Pancreas (tissue), 10 donors: ENCODE measurements around the gene BTBD9. TPM values are rescaled to one million over a fixed set of nuclear protein-coding genes. Genes with fewer than 3 reads are reported as not detected.

Experiments
- ATAC-seq, 4 donors: fragments of 200-7000 bp; cut with Tn5 transposase; one replicate each; pipeline versions ENCODE4 v1.8.0 to v1.9.1; 2020; ENCODE audit warnings: mild to moderate bottlenecking in 4 of 4, moderate library complexity in 4 of 4
- DNase-seq, 6 donors: peaks; one replicate each; pipeline ENCODE4 v3.0.0-alpha.2; 2020
- FAIRE-seq: peaks from 2 replicates; lab custom pipeline; 2012; peaks lifted over from hg19 to GRCh38; lab: Jason Lieb, UNC
- H3K27ac ChIP-seq, 4 donors: fragments of 200-600 bp; sonication (generic); 1 replicate in 3 of 4; 2 replicates in 1 of 4; pipeline versions ENCODE4 v1.5.0 to v1.8.0; 2020
- H3K27me3 ChIP-seq, 4 donors: fragments of 200-600 bp; one replicate each; pipeline ENCODE4 v1.8.0; 2021
- H3K36me3 ChIP-seq, 3 donors: fragments of 200-600 bp; sonication (generic) in 1 of 3; one replicate each; pipeline versions ENCODE4 v1.5.0 to v1.8.0; 2020 to 2021
- H3K4me1 ChIP-seq, 3 donors: fragments of 200-600 bp; one replicate each; pipeline ENCODE4 v1.8.0; 2021
- H3K4me3 ChIP-seq, 4 donors: fragments of 200-600 bp; sonication (generic) in 2 of 4; one replicate each; pipeline versions ENCODE4 v1.5.0 to v1.8.0; 2020 to 2021
- H3K9me3 ChIP-seq, 4 donors: fragments of 200-600 bp; one replicate each; pipeline ENCODE4 v1.8.0; 2021
- CTCF ChIP-seq, 4 donors: fragments of 200-600 bp; sonication (generic) in 3 of 4; IDR thresholded peaks; one replicate each; pipeline versions ENCODE4 v1.5.0 to v1.8.0; 2021; ENCODE audit warnings: antibody characterized with exemption in 4 of 4
- WGBS, 2 donors: extraction: QIAGEN DNeasy Blood & Tissue Kit; methylation state at CpG; one replicate each; pipeline ENCODE4 v1.1.7; 2013; 5-methylcytosine and 5-hydroxymethylcytosine counted together
- intact Hi-C, 3 donors: fragments of 100-400 bp; cut with DNase I; formaldehyde crosslinking; loops; one replicate each; pipeline versions ENCODE4 v1.11.1 to v1.14.2; 2022
- polyA plus RNA-seq, 2 donors: library from polyadenylated mRNA; stranded (reverse); fragments of 200-250 nt; gene quantifications; one replicate each; pipeline ENCODE4 v1.2.3, GENCODE V29; 2013
- total RNA-seq, 6 donors: library from RNA; stranded (reverse); fragmentation: NEBNext Ultra II Directional in 4 of 6; extraction: Animal tissue kit (Norgen Biotek cat#: 25700) in 4 of 6; gene quantifications; one replicate each; pipeline versions ENCODE4 v1.2.1 to v1.2.4, GENCODE V29; 2021 to 2023
- donor health status: healthy with polysubstance abuse.
- donor health status: DM: no; HTN: no; CAD: no; lungs with moderate emphysema.
- donor health status: DM: no; HTN: no; CAD: no.
- donor health status: control.
- donor health status: control.
- donor health status: Bipolar disorder and iron deficiency.
- donor health status: DM: yes; HTN: yes; CAD: no.
- donor health status: DM: no; HTN: no; CAD: no.
- donor health status: DM: no; HTN: no; CAD: no.
- donor health status: DM: yes; HTN: yes; CAD: no.

Gene BTBD9
- total and polyA plus RNA-seq, 8 donors = 2.2 to 11.0 (median 7.1) TPM

- Histone ChIP-seq H3K4me1 (peaks cover 0 to 4% (median 0%) of the 10 kb centered on the region in 3 donors), H3K9me3 (no peaks in the 10 kb centered on the region), H3K27me3 (no peaks in the 10 kb centered on the region), H3K36me3 (no peaks in the 10 kb centered on the region), H3K4me3 (no peak overlapping the region), H3K27ac (no peak overlapping the region)
- no peak for TF ChIP-seq CTCF (IDR thresholded peaks at IDR 0.05)
- WGBS, 2 donors = 95 to 99% methylated on average over 15 of the region's 15 CpGs
- intact Hi-C loops = no loop called here
- DNase-seq (no peak), FAIRE-seq (no peak), ATAC-seq (no peak)
These were observed 478.4 kb downstream of the BTBD9 start for GRCh38 chr6:38161331-38161730.

GRCh38 chr6:38160831-38161230 is 478.9 kb downstream of the BTBD9 start:
- H3K9me3 ChIP-seq = no peaks in the 10 kb centered on the region
- FAIRE-seq = no peak
- WGBS, 2 donors = 97 to 98% methylated on average over 25 of the region's 25 CpGs
- no peak for TF ChIP-seq CTCF (IDR thresholded peaks at IDR 0.05)
- peaks cover 0 to 4% (median 0%) of the 10 kb centered on the region in 3 donors for H3K4me1 ChIP-seq
- DNase-seq = no peak
- intact Hi-C loops = no loop called here
- H3K36me3 ChIP-seq = no peaks in the 10 kb centered on the region
- H3K4me3 ChIP-seq = no peak overlapping the region
- H3K27ac ChIP-seq = no peak overlapping the region
- H3K27me3 ChIP-seq = no peaks in the 10 kb centered on the region
- no peak for ATAC-seq

GRCh38 chr6:38159596-38159995 is 480.1 kb downstream of the BTBD9 start:
- H3K4me1 ChIP-seq = peaks cover 0 to 4% (median 0%) of the 10 kb centered on the region in 3 donors
- H3K36me3 ChIP-seq = no peaks in the 10 kb centered on the region
- H3K4me3 ChIP-seq = no peak overlapping the region
- DNase-seq (no peak), ATAC-seq (no peak), FAIRE-seq (no peak)
- WGBS, 2 donors = 86 to 87% methylated on average over 8 of the region's 8 CpGs
- TF ChIP-seq CTCF (IDR thresholded peaks at IDR 0.05) = no peak
- no peaks in the 10 kb centered on the region for H3K27me3 ChIP-seq
- H3K9me3 ChIP-seq = no peaks in the 10 kb centered on the region
- intact Hi-C loops = no loop called here
- H3K27ac ChIP-seq = no peak overlapping the region

GRCh38 chr6:38158762-38159350 is 480.9 kb downstream of the BTBD9 start:
- intact Hi-C loops = no loop called here
- Histone ChIP-seq H3K27ac (no peak overlapping the region), H3K4me1 (no peaks in the 10 kb centered on the region), H3K27me3 (no peaks in the 10 kb centered on the region), H3K9me3 (no peaks in the 10 kb centered on the region), H3K36me3 (no peaks in the 10 kb centered on the region), H3K4me3 (no peak overlapping the region)
- ATAC-seq (no peak), DNase-seq (no peak), FAIRE-seq (no peak)
- no peak for TF ChIP-seq CTCF (IDR thresholded peaks at IDR 0.05)
- WGBS, 2 donors = 96 to 97% methylated on average over 14 of the region's 14 CpGs

GRCh38 chr6:38157905-38158304 is 481.8 kb downstream of the BTBD9 start:
- no peak overlapping the region for H3K27ac ChIP-seq
- no peak for TF ChIP-seq CTCF (IDR thresholded peaks at IDR 0.05)
- intact Hi-C loops = no loop called here
- no peaks in the 10 kb centered on the region for H3K9me3 ChIP-seq
- FAIRE-seq (no peak), ATAC-seq (no peak), DNase-seq (no peak)
- H3K4me3 ChIP-seq = no peak overlapping the region
- WGBS, 2 donors = 91 to 93% methylated on average over 11 of the region's 11 CpGs
- no peaks in the 10 kb centered on the region for H3K36me3 ChIP-seq
- H3K27me3 ChIP-seq = no peaks in the 10 kb centered on the region
- no peaks in the 10 kb centered on the region for H3K4me1 ChIP-seq
